Natural killer cell (primary cell): ENCODE data around the gene FMO4. TPM values are rescaled to one million over a fixed set of nuclear protein-coding genes. Genes with fewer than 3 reads are reported as not detected.
"Not testable (repeated sequence)": the region's sequence is repeated elsewhere in the genome, so short reads cannot be mapped to it uniquely, and the experiment has no call there.

Source experiments
- ATAC-seq, 3 donors: fragments of 150-1000 bp in 2 of 3; fragments of 200-7000 bp in 1 of 3; cut with Tn5 transposase; 1 replicate in 1 of 3; 2 replicates in 2 of 3; pipeline ENCODE4 v1.10.0; 2021; ENCODE audit warnings: mild to moderate bottlenecking in 2 of 3, moderate library complexity in 2 of 3
- DNase-seq, 2 donors: peaks; one replicate each; pipeline versions ENCODE4 v3.0.0 to v3.0.0-alpha.2; 2013 to 2021; ENCODE audit warnings: mixed read lengths in 1 of 2
- H3K27ac ChIP-seq: one replicate; pipeline ENCODE4 v1.5.1; 2013; ENCODE audit warnings: mild to moderate bottlenecking, low read length
- H3K27me3 ChIP-seq: one replicate; pipeline ENCODE4 v1.6.1; 2013; ENCODE audit warnings: low read length; ENCODE audit not compliant: control insufficient read depth, insufficient read depth
- H3K36me3 ChIP-seq: one replicate; pipeline ENCODE4 v1.6.1; 2013; ENCODE audit warnings: low read length; ENCODE audit not compliant: control insufficient read depth, insufficient read depth
- H3K4me1 ChIP-seq: one replicate; pipeline ENCODE4 v1.6.1; 2013; ENCODE audit warnings: low read length; ENCODE audit not compliant: control insufficient read depth, insufficient read depth
- H3K4me3 ChIP-seq: one replicate; pipeline ENCODE4 v1.5.1; 2013; ENCODE audit warnings: low read length
- H3K9me3 ChIP-seq: one replicate; pipeline ENCODE4 v1.6.1; 2013; ENCODE audit warnings: low read length; ENCODE audit not compliant: control insufficient read depth, insufficient read depth
- H3K27ac Mint-ChIP-seq, 2 donors: one replicate each; pipeline ENCODE4 v1.8.0; 2022; ENCODE audit warnings: mild to moderate bottlenecking in 2 of 2, mixed read lengths in 2 of 2, moderate library complexity in 1 of 2
- H3K27me3 Mint-ChIP-seq, 2 donors: one replicate each; pipeline ENCODE4 v1.8.0; 2022; ENCODE audit warnings: low read depth in 2 of 2, mixed read lengths in 2 of 2
- H3K36me3 Mint-ChIP-seq: one replicate; pipeline ENCODE4 v1.8.0; 2022; ENCODE audit warnings: mixed read lengths
- H3K4me1 Mint-ChIP-seq, 2 donors: one replicate each; pipeline ENCODE4 v1.8.0; 2022; ENCODE audit warnings: mixed read lengths in 2 of 2
- H3K4me3 Mint-ChIP-seq: one replicate; pipeline ENCODE4 v1.8.0; 2022; ENCODE audit warnings: mild to moderate bottlenecking, moderate library complexity, mixed read lengths
- H3K9me3 Mint-ChIP-seq, 2 donors: one replicate each; pipeline ENCODE4 v1.8.0; 2022; ENCODE audit warnings: mixed read lengths in 2 of 2
- CTCF ChIP-seq: fragments of 200-600 bp; IDR thresholded peaks from one replicate; pipeline ENCODE4 v1.8.0; 2022; ENCODE audit warnings: antibody characterized with exemption
- WGBS: methylation state at CpG from one replicate; pipeline ENCODE4 v1.1.7; 2013; ENCODE audit warnings: missing lambda C conversion rate; ENCODE audit not compliant: insufficient coverage; 5-methylcytosine and 5-hydroxymethylcytosine counted together
- intact Hi-C: fragments of 100-400 bp; cut with micrococcal nuclease; formaldehyde crosslinking; loops from one replicate; pipeline ENCODE4 v1.14.2; 2022
- total RNA-seq, 4 donors: library from RNA; stranded (reverse); fragments of 120-200 nt in 1 of 4; gene quantifications; one replicate each; pipeline versions ENCODE4 v1.2.3 to v1.2.4, GENCODE V29; 2013 to 2022

The FMO4 gene
- total RNA-seq, 3 donors from 2014 or later (not counting 1 experiment from before 2014, with no cell fraction given): 3.2 to 3.8 (median 3.6) TPM

- intact Hi-C loops: no loop called here
- no peaks in the 10 kb centered on the region for H3K36me3 Mint-ChIP-seq
- no peak overlapping the region for H3K27ac ChIP-seq
- H3K36me3 ChIP-seq: no peaks in the 10 kb centered on the region
- TF ChIP-seq CTCF: no peak
- no peak overlapping the region for H3K4me3 ChIP-seq
- H3K4me1 Mint-ChIP-seq: no peaks in the 10 kb centered on the region
- H3K27ac Mint-ChIP-seq: no peak overlapping the region
- H3K4me1 ChIP-seq: no peaks in the 10 kb centered on the region
- WGBS: 93% methylated on average over 3 of the region's 3 CpGs
- no peaks in the 10 kb centered on the region for H3K9me3 Mint-ChIP-seq
- H3K27me3 ChIP-seq: no peaks in the 10 kb centered on the region
- H3K27me3 Mint-ChIP-seq: peaks cover 2 to 8% of the 10 kb centered on the region in 2 donors
- ATAC-seq: no peak
- H3K4me3 Mint-ChIP-seq: no peak overlapping the region
- H3K9me3 ChIP-seq: no peaks in the 10 kb centered on the region
- no peak for DNase-seq
Observed at GRCh38 chr1:171351961-171352360, 38.0 kb downstream of the FMO4 start.

- Histone ChIP-seq H3K27me3 (no peaks in the 10 kb centered on the region), H3K4me1 (no peaks in the 10 kb centered on the region), H3K27ac (no peak overlapping the region), H3K4me3 (no peak overlapping the region), H3K9me3 (no peaks in the 10 kb centered on the region), H3K36me3 (no peaks in the 10 kb centered on the region)
- intact Hi-C loops: no loop called here
- ATAC-seq (no peak), DNase-seq (no peak)
- Mint-ChIP-seq H3K4me1 (no peaks in the 10 kb centered on the region), H3K4me3 (no peak overlapping the region), H3K36me3 (no peaks in the 10 kb centered on the region), H3K27ac (no peak overlapping the region), H3K9me3 (no peaks in the 10 kb centered on the region), H3K27me3 (peaks cover 2 to 8% of the 10 kb centered on the region in 2 donors)
- no peak for TF ChIP-seq CTCF
- WGBS: 88% methylated on average over 2 of the region's 2 CpGs
Observed at GRCh38 chr1:171352554-171352953, 38.6 kb downstream of the FMO4 start.

- no peaks in the 10 kb centered on the region for H3K36me3 Mint-ChIP-seq
- no peak overlapping the region for H3K27ac Mint-ChIP-seq
- no peak overlapping the region for H3K27ac ChIP-seq
- no peaks in the 10 kb centered on the region for H3K36me3 ChIP-seq
- no peaks in the 10 kb centered on the region for H3K9me3 ChIP-seq
- no peak for TF ChIP-seq CTCF
- ATAC-seq (no peak), DNase-seq (no peak)
- no peaks in the 10 kb centered on the region for H3K4me1 Mint-ChIP-seq
- peaks cover 0 to 8% of the 10 kb centered on the region in 2 donors for H3K27me3 Mint-ChIP-seq
- peaks cover 1 to 2% of the 10 kb centered on the region in 2 donors for H3K9me3 Mint-ChIP-seq
- H3K4me3 ChIP-seq: no peak overlapping the region
- intact Hi-C loops: no loop called here
- no peak overlapping the region for H3K4me3 Mint-ChIP-seq
- H3K4me1 ChIP-seq: no peaks in the 10 kb centered on the region
- WGBS: 93% methylated on average over 3 of the region's 3 CpGs
- no peaks in the 10 kb centered on the region for H3K27me3 ChIP-seq
Observed at GRCh38 chr1:171355727-171356126, 41.7 kb downstream of the FMO4 start.

- DNase-seq (no peak), ATAC-seq (no peak)
- no peak overlapping the region for H3K4me3 ChIP-seq
- WGBS: 87% methylated on average over 4 of the region's 4 CpGs
- peaks cover 2 to 7% of the 10 kb centered on the region in 2 donors for H3K9me3 Mint-ChIP-seq
- TF ChIP-seq CTCF: no peak
- H3K27me3 ChIP-seq: no peaks in the 10 kb centered on the region
- intact Hi-C loops: no loop called here
- no peak overlapping the region for H3K27ac Mint-ChIP-seq
- no peaks in the 10 kb centered on the region for H3K9me3 ChIP-seq
- no peaks in the 10 kb centered on the region for H3K36me3 ChIP-seq
- H3K27me3 Mint-ChIP-seq: peaks cover 8 to 9% of the 10 kb centered on the region in 2 donors
- H3K36me3 Mint-ChIP-seq: peaks cover 2% of the 10 kb centered on the region
- H3K4me1 Mint-ChIP-seq: no peaks in the 10 kb centered on the region
- H3K27ac ChIP-seq: no peak overlapping the region
- no peak overlapping the region for H3K4me3 Mint-ChIP-seq
- no peaks in the 10 kb centered on the region for H3K4me1 ChIP-seq
Observed at GRCh38 chr1:171357179-171357578, 43.2 kb downstream of the FMO4 start.

GRCh38 chr1:171359355-171359648 is 45.3 kb downstream of the FMO4 start:
- H3K4me1 ChIP-seq, intact Hi-C loops, H3K27ac ChIP-seq, DNase-seq, H3K27ac Mint-ChIP-seq, H3K4me3 ChIP-seq, H3K9me3 ChIP-seq, ATAC-seq, H3K36me3 Mint-ChIP-seq, H3K4me3 Mint-ChIP-seq, H3K27me3 ChIP-seq, H3K36me3 ChIP-seq, H3K4me1 Mint-ChIP-seq: not testable (repeated sequence)
- peaks cover 5 to 12% of the 10 kb centered on the region in 2 donors for H3K9me3 Mint-ChIP-seq
- peaks cover 8 to 13% of the 10 kb centered on the region in 2 donors for H3K27me3 Mint-ChIP-seq
- 85% methylated on average over 7 of the region's 7 CpGs for WGBS
